Measurements from ENCODE around the gene FGF8.
A peak's percentile ranks its signal among the peaks of the same experiment; 100 is the strongest.

Gene FGF8

GRCh38 chr10:101781655-101781983 lies 5.7 kb upstream of the FGF8 start:
- TF ChIP-seq CTCF (IDR thresholded peaks at IDR 0.05; ENCODE audit: low read depth, low read length) = no peak
- DNase-seq (ENCODE audit: extremely low read depth, low read depth) = no peak

- peak; percentile 12 for DNase-seq (ENCODE audit: extremely low read depth, low read depth)
- TF ChIP-seq CTCF (IDR thresholded peaks at IDR 0.05; ENCODE audit: low read depth, low read length) = peak; percentile 85
Measured at GRCh38 chr10:101780818-101781654, 5.1 kb upstream of the FGF8 start.

GRCh38 chr10:101780187-101780817 lies 4.4 kb upstream of the FGF8 start:
- TF ChIP-seq CTCF (IDR thresholded peaks at IDR 0.05; ENCODE audit: low read depth, low read length) = no peak

GRCh38 chr10:101779544-101780186 lies 3.8 kb upstream of the FGF8 start:
- DNase-seq (ENCODE audit: extremely low read depth, low read depth) = peak; percentile 4
- peak; percentile 76 for TF ChIP-seq CTCF (IDR thresholded peaks at IDR 0.05; ENCODE audit: low read depth, low read length)

More at GRCh38 chr10:101780187-101780817, 4.4 kb upstream of the FGF8 start:
- no peak for DNase-seq (ENCODE audit: extremely low read depth, low read depth)

GRCh38 chr10:101778781-101779543 lies 3.0 kb upstream of the FGF8 start:
- no peak; the same call in 1 of the 2 replicates for TF ChIP-seq CTCF (IDR thresholded peaks at IDR 0.05; ENCODE audit: low read depth, low read length)
- DNase-seq (ENCODE audit: extremely low read depth, low read depth) = no peak

- TF ChIP-seq CTCF (IDR thresholded peaks at IDR 0.05; ENCODE audit: low read depth, low read length) = no peak
- DNase-seq (ENCODE audit: extremely low read depth, low read depth) = no peak
Measured at GRCh38 chr10:101778151-101778780, 2.4 kb upstream of the FGF8 start.

Data from AG09319 (cell line).